GM12872 (cell line): Measurements from ENCODE around the gene DYRK1A.

Experiments
- TF ChIP-seq, protein P1 (sequence below): IDR thresholded peaks from 3 replicates; pipeline ENCODE4 v1.5.1; 2011; ENCODE audit warnings: low read depth, mild to moderate bottlenecking, low read length, moderate library complexity; ENCODE audit not compliant: insufficient read depth

Gene DYRK1A

DNA sequence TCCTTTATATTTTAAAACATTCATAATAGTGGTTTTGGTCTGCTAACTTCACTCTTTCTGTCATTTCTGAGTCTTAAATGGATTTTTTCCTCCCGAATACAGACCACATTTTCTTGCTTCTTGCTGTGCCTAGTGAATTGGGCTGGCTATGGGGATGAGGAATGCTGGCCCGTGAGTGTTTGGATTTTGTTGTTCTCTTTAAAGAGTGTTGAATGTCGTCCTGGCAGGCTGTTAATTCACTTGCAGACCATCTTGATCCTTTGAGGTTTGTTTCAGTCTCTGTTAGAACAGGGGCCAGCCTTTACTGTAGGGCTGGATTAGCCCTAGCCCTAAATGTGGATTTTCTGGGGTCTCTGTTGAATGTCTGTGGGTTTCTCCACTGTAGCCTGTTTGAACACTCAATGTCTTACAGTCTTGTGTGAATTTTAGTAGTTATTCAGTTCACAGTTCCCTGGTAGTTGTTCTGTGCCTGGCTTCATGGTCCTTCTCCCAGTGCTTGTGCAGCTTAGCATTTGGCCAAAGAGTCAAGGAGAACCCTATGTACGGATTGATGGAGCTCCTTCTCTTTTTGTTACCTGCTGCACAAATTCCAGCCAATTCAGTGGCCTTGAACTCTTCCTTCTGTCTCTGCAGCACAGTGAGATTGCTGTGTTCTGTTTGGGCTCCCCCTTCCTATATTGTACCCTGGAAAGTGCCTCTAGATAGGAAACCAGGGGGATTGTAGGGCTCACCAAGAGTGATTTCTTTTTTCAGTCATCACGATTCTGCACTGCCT lies 95.7 kb downstream of the DYRK1A start:
- TF ChIP-seq, protein P1, sequence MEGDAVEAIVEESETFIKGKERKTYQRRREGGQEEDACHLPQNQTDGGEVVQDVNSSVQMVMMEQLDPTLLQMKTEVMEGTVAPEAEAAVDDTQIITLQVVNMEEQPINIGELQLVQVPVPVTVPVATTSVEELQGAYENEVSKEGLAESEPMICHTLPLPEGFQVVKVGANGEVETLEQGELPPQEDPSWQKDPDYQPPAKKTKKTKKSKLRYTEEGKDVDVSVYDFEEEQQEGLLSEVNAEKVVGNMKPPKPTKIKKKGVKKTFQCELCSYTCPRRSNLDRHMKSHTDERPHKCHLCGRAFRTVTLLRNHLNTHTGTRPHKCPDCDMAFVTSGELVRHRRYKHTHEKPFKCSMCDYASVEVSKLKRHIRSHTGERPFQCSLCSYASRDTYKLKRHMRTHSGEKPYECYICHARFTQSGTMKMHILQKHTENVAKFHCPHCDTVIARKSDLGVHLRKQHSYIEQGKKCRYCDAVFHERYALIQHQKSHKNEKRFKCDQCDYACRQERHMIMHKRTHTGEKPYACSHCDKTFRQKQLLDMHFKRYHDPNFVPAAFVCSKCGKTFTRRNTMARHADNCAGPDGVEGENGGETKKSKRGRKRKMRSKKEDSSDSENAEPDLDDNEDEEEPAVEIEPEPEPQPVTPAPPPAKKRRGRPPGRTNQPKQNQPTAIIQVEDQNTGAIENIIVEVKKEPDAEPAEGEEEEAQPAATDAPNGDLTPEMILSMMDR, result no peak

DNA sequence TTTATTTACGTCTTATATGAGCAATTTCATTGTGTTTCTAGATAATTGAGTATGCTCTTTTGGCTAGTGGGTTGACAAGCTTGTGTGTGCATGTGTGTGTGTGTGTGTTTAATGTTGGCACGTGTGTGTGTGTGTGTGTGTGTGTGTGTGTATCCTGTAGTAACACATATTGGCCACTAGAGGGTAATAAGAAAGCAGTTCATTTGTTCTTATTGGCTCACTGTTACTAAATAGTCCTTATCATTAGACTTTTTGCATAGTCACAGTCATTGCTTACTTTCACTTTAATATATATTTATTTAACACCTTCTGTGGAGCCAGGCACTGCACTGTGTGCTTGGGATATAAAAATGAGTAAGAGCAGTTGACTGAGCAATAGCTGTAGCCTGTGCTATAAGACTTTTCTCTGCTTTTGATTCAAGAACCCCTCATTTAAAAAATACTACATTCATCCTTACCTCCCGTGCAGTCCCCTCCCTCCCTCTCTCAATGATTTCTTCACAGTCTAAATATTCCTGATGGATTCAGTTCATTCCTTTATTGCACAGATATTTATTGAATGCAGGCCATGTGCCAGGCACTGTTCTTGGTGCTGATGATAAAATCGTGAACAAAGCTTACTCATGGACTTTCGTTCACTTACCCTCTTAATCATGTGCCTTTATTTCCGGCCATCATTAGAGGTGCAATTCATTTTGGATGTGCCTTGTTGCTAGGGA lies 96.7 kb downstream of the DYRK1A start:
- TF ChIP-seq, protein P1, result peak; percentile 78

DNA sequence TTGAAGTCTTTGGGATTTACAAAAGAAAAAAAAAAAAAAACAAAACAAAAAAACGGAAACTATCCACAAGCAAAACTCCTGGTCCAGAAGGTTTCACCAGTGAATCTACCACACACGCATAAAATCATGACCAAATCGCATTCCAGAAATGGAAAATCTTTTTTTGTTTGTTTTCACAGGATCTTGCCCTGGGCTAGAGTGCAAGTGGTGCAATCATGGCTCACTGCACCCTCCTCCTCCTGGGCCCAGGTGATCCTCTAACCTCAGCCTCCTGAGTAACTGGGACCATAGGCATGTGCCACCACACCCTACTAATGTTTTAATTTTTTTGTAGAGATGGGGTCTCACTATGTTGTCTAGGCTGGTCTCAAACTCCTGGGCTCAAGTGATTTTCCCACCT lies 100.5 kb downstream of the DYRK1A start:
- TF ChIP-seq, protein P1, result no peak

DNA sequence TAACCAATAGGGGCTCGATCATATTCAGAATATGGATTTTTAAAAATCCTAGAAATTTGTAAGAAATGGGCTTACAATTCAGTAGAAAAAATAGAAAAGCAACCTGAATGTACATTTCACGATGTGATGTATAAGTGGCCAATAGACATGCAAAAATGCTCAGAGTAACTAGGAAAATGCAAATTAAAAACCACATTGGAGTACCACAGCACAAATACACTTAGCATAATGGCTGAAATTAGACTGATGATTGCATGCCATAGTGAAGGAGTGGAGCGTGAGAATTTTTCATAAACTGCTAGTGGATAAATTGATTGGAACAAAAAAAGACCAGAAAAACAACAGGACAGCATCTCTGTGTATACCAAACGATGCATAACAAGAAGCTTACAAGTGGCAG lies 102.3 kb downstream of the DYRK1A start:
- TF ChIP-seq, protein P1, result no peak

DNA sequence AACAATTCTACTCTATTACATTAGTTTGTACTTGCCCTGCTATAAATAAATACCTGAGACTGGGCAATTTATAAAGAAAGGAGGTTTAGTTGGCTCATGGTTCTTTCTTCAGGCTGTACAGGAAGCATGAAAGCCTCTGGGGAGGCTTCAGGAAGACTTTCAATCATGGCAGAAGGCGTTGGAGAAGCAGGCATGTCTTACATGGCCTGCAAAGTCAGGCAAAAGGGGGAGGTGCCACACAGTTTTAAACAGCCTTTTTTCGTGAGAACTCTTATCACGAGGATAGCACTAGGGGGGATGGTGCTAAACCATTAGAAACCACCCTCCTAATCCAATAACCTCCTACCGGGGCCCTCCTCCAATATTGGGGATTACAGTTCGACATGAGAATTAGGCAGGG lies 102.9 kb downstream of the DYRK1A start:
- TF ChIP-seq, protein P1, result no peak

DNA sequence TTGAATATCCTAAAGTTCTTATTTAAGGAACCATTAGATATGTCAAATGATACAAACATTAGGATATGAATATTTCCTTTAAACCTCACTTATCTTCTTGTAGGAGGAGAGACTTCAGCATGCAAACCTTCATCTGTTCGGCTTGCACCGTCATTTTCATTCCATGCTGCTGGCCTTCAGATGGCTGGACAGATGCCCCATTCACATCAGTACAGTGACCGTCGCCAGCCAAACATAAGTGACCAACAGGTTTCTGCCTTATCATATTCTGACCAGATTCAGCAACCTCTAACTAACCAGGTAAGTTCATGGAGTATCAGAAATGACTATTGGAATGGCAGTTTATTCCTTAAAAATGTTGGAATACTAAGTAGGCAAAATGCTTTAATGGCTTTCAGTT lies 106.0 kb downstream of the DYRK1A start:
- TF ChIP-seq, protein P1, result no peak

DNA sequence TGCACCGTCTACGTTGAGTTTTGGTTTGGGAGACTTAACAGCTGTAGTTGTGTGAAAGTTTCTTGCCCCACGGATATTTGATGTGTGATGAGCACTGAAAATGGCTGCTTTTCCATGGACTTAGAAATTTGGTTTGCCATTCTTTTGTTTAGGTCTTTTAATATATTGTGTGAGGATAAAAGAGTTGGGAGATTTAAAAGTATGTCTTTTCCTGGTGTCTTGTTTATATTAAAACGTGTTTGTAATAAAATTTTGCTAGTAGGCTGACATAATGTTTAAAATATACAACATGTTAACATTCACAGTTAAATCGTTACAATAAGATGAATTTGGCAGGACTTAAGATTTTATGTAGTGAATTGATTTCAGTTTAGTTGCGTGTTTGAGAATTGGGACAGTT lies 106.9 kb downstream of the DYRK1A start:
- TF ChIP-seq, protein P1, result no peak
